ENCODE data around the gene TAS2R39.

Gene TAS2R39

DNA sequence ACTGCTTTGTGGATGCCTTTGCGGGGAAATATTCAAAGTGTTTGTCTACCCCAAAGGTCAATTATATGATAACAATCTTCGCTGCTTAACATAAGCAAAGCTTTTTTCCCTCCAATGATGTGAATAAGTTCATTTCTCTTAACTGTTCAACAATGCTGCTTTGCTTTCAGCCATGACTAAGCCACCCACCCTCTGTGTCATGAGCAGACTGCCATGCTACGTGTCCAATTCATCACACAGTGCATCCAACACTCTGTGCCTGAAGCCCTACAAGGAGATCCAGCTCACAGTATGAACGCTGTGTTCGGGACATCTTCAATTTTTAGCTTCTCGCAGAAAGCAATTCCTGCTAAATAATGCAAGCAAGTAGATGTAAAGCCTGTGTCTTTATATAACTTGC lies 32.9 kb downstream of the TAS2R39 start:
- no peak for DNase-seq (ENCODE audit: low read depth, low spot score)

- DNase-seq (ENCODE audit: low read depth, low spot score), result no peak
These were observed 33.5 kb downstream of the TAS2R39 start for GRCh38 chr7:143216686-143217085.

GRCh38 chr7:143217806-143218205 lies 34.6 kb downstream of the TAS2R39 start:
- no peak for DNase-seq (ENCODE audit: low read depth, low spot score)

DNA sequence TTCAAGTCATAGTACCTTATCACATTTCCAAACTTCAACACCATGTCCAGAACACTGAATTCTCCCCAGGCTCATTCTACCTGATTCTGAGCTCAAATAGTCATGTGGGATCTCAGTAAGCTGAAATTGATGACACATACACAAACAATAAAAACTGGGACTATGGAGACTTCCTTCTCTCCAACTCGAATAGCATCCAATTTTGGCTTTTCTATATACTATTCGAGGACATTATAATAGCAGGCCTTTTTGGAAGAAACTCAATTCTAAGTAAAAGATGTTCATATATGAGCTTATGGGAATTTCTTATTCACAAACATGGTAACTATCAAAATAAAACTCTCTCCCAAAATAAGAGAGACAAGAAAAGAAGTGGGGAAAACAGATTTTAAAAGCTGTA lies 38.1 kb downstream of the TAS2R39 start:
- DNase-seq (ENCODE audit: low read depth, low spot score), result no peak

- DNase-seq (ENCODE audit: low read depth, low spot score), result no peak
These were observed 38.5 kb downstream of the TAS2R39 start, which contains the start of gene TAS2R40 for GRCh38 chr7:143221737-143222136. Gene TAS2R40, plus strand, starts transcription at chr7:143222037. Its CDS starts 42 bp downstream, at chr7:143222079.

GRCh38 chr7:143222782-143223181 lies 39.6 kb downstream of the TAS2R39 start:
- no peak for DNase-seq (ENCODE audit: low read depth, low spot score)

DNA sequence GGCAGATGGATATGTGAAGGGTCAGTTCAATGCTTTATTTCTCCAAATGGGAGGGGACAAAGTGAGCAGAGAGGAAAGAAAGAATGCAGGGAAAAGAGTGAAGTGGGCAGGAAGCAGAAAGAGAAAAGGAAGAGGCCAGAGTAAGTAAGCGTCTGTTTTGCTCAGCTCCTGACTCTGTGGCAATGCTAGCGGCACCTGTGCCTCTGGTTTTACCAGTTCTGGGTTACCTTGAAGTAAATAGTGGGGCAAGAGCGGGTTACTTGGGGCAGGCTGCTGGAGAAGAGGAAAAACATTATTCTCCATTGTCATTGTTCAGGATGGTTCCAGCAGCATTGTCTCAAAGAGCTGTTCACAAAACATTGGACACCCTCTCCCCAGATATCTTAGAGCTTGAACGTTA lies 40.6 kb downstream of the TAS2R39 start:
- no peak for DNase-seq (ENCODE audit: low read depth, low spot score)

DNA sequence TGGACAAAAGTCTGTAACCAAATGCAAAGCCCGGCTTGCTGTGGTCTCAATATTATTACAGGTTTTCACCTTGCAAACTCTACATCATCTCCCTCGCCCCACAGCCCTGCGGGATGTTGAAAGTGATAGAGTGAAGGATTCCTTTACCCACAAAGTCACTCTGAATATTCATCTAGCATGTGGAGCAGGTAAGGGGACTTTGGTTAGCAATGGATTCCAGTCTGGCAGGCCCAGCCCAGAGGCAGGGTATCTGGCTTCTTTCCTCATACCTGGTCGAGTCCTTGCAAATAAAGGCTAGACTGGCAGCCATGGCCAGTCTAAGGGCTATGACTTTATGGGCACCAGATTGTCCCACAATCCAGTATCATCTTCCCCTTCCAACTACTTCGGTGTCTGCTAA lies 41.8 kb downstream of the TAS2R39 start:
- no peak for DNase-seq (ENCODE audit: low read depth, low spot score)

- no peak for DNase-seq (ENCODE audit: low read depth, low spot score)
These were observed 44.6 kb downstream of the TAS2R39 start for GRCh38 chr7:143227806-143228205.

GRCh38 chr7:143229054-143229790 lies 46.0 kb downstream of the TAS2R39 start:
- no peak for DNase-seq (ENCODE audit: low read depth, low spot score)

GRCh38 chr7:143230602-143231457 lies 47.6 kb downstream of the TAS2R39 start:
- no peak for DNase-seq (ENCODE audit: low read depth, low spot score)
